K562 (cell line): ENCODE measurements around the gene CCND3. TPM values are rescaled to one million over a fixed set of nuclear protein-coding genes. Genes with fewer than 3 reads are reported as not detected.
A peak's percentile ranks its signal among the peaks of the same experiment; 100 is the strongest.

Experiments used
- CXXC5 ChIP-seq: fragments of 250-450 bp; sonication (Bioruptor Pico); IDR thresholded peaks from 2 replicates; pipeline ENCODE4 v1.8.0; 2022; ENCODE audit warnings: inconsistent platforms, mild to moderate bottlenecking, moderate library complexity
- E2F6 ChIP-seq, 2 experiments: IDR thresholded peaks; 2 replicates each; pipeline ENCODE4 v1.6.1; 2011; ENCODE audit warnings: borderline replicate concordance in 1 of 2, control low read depth in 1 of 2, low read depth in 1 of 2, low read length in 1 of 2, mild to moderate bottlenecking in 1 of 2, mixed read lengths in 1 of 2, moderate library complexity in 1 of 2; ENCODE audit not compliant: insufficient read depth in 1 of 2, insufficient read length in 1 of 2, poor library complexity in 1 of 2, severe bottlenecking in 1 of 2; ENCODE audit errors: extremely low read depth in 1 of 2
- EZH2 ChIP-seq: IDR thresholded peaks from 2 replicates; pipeline ENCODE4 v1.6.1; 2012; ENCODE audit warnings: low read depth, mild to moderate bottlenecking, inconsistent platforms, low read length, borderline replicate concordance
- HDAC6 ChIP-seq: IDR thresholded peaks from 2 replicates; pipeline ENCODE4 v1.6.1; 2012; ENCODE audit warnings: low read depth, mild to moderate bottlenecking, control low read depth, inconsistent platforms, low read length, moderate library complexity
- KLF1 ChIP-seq: fragments of 450-650 bp; IDR thresholded peaks from 2 replicates; pipeline ENCODE4 v1.6.1; 2016; ENCODE audit warnings: missing genetic modification characterization, missing compliant biosample characterization
- NR2C2 ChIP-seq, 2 experiments: fragments of 200-800 bp in 1 of 2; sonication (Bioruptor generic) in 1 of 2; sonication (generic) in 1 of 2; formaldehyde crosslinking in 1 of 2; IDR thresholded peaks; 2 replicates each; pipeline versions ENCODE4 v1.6.1 to v1.8.0; 2016 to 2022; ENCODE audit warnings: mild to moderate bottlenecking in 1 of 2, missing compliant biosample characterization in 1 of 2, missing genetic modification characterization in 1 of 2, missing genetic modification reagents in 1 of 2
- NR2F6 ChIP-seq: fragments of 450-650 bp; formaldehyde crosslinking; IDR thresholded peaks from 2 replicates; pipeline ENCODE4 v1.4.0; 2020; ENCODE audit warnings: mild to moderate bottlenecking
- OTX1 ChIP-seq: fragments of 450-650 bp; formaldehyde crosslinking; IDR thresholded peaks from 2 replicates; pipeline ENCODE4 v1.4.0; 2022; ENCODE audit warnings: mild to moderate bottlenecking
- SMAD2 ChIP-seq: fragments of 150-350 bp; IDR thresholded peaks from 2 replicates; pipeline ENCODE4 v1.6.1; 2014; ENCODE audit warnings: low read depth, mild to moderate bottlenecking, low read length
- SUPT5H ChIP-seq: fragments of 450-650 bp; IDR thresholded peaks from 2 replicates; pipeline ENCODE4 v1.6.1; 2016
- TEAD4 ChIP-seq, 2 experiments: sonication (generic) in 1 of 2; formaldehyde crosslinking in 1 of 2; IDR thresholded peaks; 2 replicates each; pipeline versions ENCODE4 v1.6.1 to v1.8.0; 2012 to 2022; ENCODE audit warnings: borderline replicate concordance in 1 of 2, inconsistent platforms in 1 of 2, low read length in 1 of 2, mild to moderate bottlenecking in 1 of 2, missing genetic modification reagents in 1 of 2
- THAP12 ChIP-seq: fragments of 250-450 bp; sonication (Bioruptor Pico); IDR thresholded peaks from 2 replicates; pipeline ENCODE4 v1.9.0; 2021; ENCODE audit warnings: mild to moderate bottlenecking, inconsistent platforms
- UBTF ChIP-seq, 2 experiments: IDR thresholded peaks; 2 replicates each; pipeline ENCODE4 v1.6.1; 2012; ENCODE audit warnings: improper control_type of control experiment in 2 of 2, low read depth in 2 of 2, low read length in 2 of 2, borderline replicate concordance in 1 of 2
- XRCC3 ChIP-seq: fragments of 450-650 bp; IDR thresholded peaks from 2 replicates; pipeline ENCODE4 v1.6.1; 2017; ENCODE audit warnings: mild to moderate bottlenecking, moderate library complexity
- ZNF444 ChIP-seq: fragments of 250-450 bp; sonication (Bioruptor Pico); IDR thresholded peaks from 2 replicates; pipeline ENCODE4 v1.4.0; 2020; ENCODE audit warnings: mild to moderate bottlenecking, moderate library complexity
- ZNF655 ChIP-seq: fragments of 250-450 bp; sonication (Bioruptor Pico); IDR thresholded peaks from 2 replicates; pipeline ENCODE4 v1.5.0; 2021
- ZNF668 ChIP-seq: fragments of 250-450 bp; sonication (Bioruptor Pico); IDR thresholded peaks from 2 replicates; pipeline ENCODE4 v1.8.0; 2022; ENCODE audit warnings: mild to moderate bottlenecking, inconsistent platforms
- ZNF780A ChIP-seq: fragments of 250-450 bp; sonication (Bioruptor Pico); IDR thresholded peaks from 2 replicates; pipeline ENCODE4 v1.5.0; 2021; ENCODE audit warnings: mild to moderate bottlenecking
- polyA plus RNA-seq, 8 experiments: library from polyadenylated mRNA; depleted of rRNA in 4 of 8; stranded (reverse) in 5 of 8; unstranded in 3 of 8; fragments of >200 nt; fragmentation: Nextera tagmentation in 2 of 8; fragmentation: Illumina TruSeq in 1 of 8; extraction: Ambion mirVana in 2 of 8; extraction: Trizol in 1 of 8; gene quantifications; 2 replicates each; pipeline versions ENCODE4 v1.2.1 to v1.2.3, GENCODE V29; 2011 to 2014; ENCODE audit warnings: inconsistent platforms in 1 of 8, missing spikeins in 1 of 8
- total RNA-seq, 7 experiments: library from RNA; depleted of rRNA in 6 of 7; stranded (reverse); fragments of >200 nt in 6 of 7; fragmentation: Illumina TruSeq in 2 of 7; extraction: Trizol in 2 of 7; gene quantifications; 2 replicates each; pipeline versions ENCODE4 v1.2.1 to v1.2.3, GENCODE V29; 2011 to 2021; ENCODE audit warnings: low replicate concordance in 1 of 7

Gene CCND3
- total and polyA plus RNA-seq, 9 of the 15 experiments (the other 6 are each of a cell fraction or from before 2014, with no cell fraction given), result 21.5 to 204 (median 97.4) TPM

GRCh38 chr6:41895300-41896233 is 46.0 kb downstream of the CCND3 start, which contains the start of gene USP49 (continued):
- TF ChIP-seq XRCC3, result no peak
- no peak for TF ChIP-seq THAP12 (CRISPR knock-in tag)
- no peak for TF ChIP-seq ZNF780A
- no peak for TF ChIP-seq SMAD2
- TF ChIP-seq NR2C2 (CRISPR knock-in tag; IDR thresholded peaks at IDR 0.05), result no peak
- peak; percentile 84 for TF ChIP-seq NR2C2 (tag; IDR thresholded peaks at IDR 0.05)
- 0 out of 2 replicates have a peak, but pooled peaks have one; percentile 20 for TF ChIP-seq TEAD4 (IDR thresholded peaks at IDR 0.05; ENCODE audit: low read length)
- no peak for TF ChIP-seq TEAD4 (CRISPR knock-in tag; IDR thresholded peaks at IDR 0.05; ENCODE audit: borderline replicate concordance)
- no peak for TF ChIP-seq KLF1
- TF ChIP-seq ZNF668, result no peak
- TF ChIP-seq EZH2, result no peak
- TF ChIP-seq ZNF655 (CRISPR knock-in tag), result no peak
- TF ChIP-seq E2F6 (IDR thresholded peaks at IDR 0.05; ENCODE audit: borderline replicate concordance in 1 of 2, extremely low read depth in 1 of 2, insufficient read depth in 1 of 2, insufficient read length in 1 of 2, low read depth in 1 of 2, low read length in 1 of 2, poor library complexity in 1 of 2, severe bottlenecking in 1 of 2), result peak in 1 of 2 experiments; percentile 70
- TF ChIP-seq NR2F6 (CRISPR knock-in tag), result no peak
- TF ChIP-seq SUPT5H, result peak; percentile 76
- no peak for TF ChIP-seq OTX1
- TF ChIP-seq ZNF444 (CRISPR knock-in tag), result no peak
- TF ChIP-seq UBTF (IDR thresholded peaks at IDR 0.05; ENCODE audit: borderline replicate concordance in 1 of 2, low read depth in 2 of 2, low read length in 2 of 2), result 0 out of 4 replicates have a peak, but pooled peaks of 1 of the 2 experiments have one; percentile 24
- no peak for TF ChIP-seq HDAC6
- peak; percentile 84 for TF ChIP-seq CXXC5 (CRISPR knock-in tag)
